GM19193 (cell line): ENCODE results near the gene KCNMA1.

Source experiments
- POLR2A ChIP-seq: IDR thresholded peaks from 4 replicates; pipeline ENCODE4 v1.6.1; 2011; ENCODE audit not compliant: insufficient read depth, insufficient read length; ENCODE audit errors: extremely low read depth

Gene KCNMA1

GRCh38 chr10:77099136-77099535 lies 538.5 kb downstream of the KCNMA1 start:
- TF ChIP-seq POLR2A, result no peak

GRCh38 chr10:77097625-77098024 lies 540.0 kb downstream of the KCNMA1 start:
- no peak for TF ChIP-seq POLR2A

GRCh38 chr10:77093126-77093525 lies 544.5 kb downstream of the KCNMA1 start:
- no peak for TF ChIP-seq POLR2A

GRCh38 chr10:77091597-77092165 lies 545.9 kb downstream of the KCNMA1 start:
- no peak for TF ChIP-seq POLR2A

- TF ChIP-seq POLR2A, result no peak
Observed at GRCh38 chr10:77090381-77091356, 546.9 kb downstream of the KCNMA1 start.

- TF ChIP-seq POLR2A, result no peak
Observed at GRCh38 chr10:77087366-77087765, 550.2 kb downstream of the KCNMA1 start.

- TF ChIP-seq POLR2A, result no peak
Observed at GRCh38 chr10:77086081-77086480, 551.5 kb downstream of the KCNMA1 start.

- no peak for TF ChIP-seq POLR2A
Observed at GRCh38 chr10:77085344-77085743, 552.3 kb downstream of the KCNMA1 start.

GRCh38 chr10:77084431-77085144 lies 553.0 kb downstream of the KCNMA1 start:
- no peak for TF ChIP-seq POLR2A

- TF ChIP-seq POLR2A, result no peak
Observed at GRCh38 chr10:77082601-77083252, 554.9 kb downstream of the KCNMA1 start.

GRCh38 chr10:77081481-77081891 lies 556.1 kb downstream of the KCNMA1 start:
- TF ChIP-seq POLR2A, result no peak

GRCh38 chr10:77080361-77081027 lies 557.1 kb downstream of the KCNMA1 start:
- TF ChIP-seq POLR2A, result no peak

- no peak for TF ChIP-seq POLR2A
Observed at GRCh38 chr10:77079592-77080300, 557.9 kb downstream of the KCNMA1 start.
